Activated T-helper 1 cell treated with anti-CD3 and anti-CD28 coated beads, Interleukin-12 subunit alpha, Interleukin-12 subunit beta, Interleukin-2, Interleukin-4 antibody, amounts not matched to agents 30 ng/mL and 10 ng/mL and 1 ng/mL, durations not matched to agents 14 hours and 24 hours and 36 hours (primary cell): ENCODE measurements around the gene GUCY2D. TPM values are rescaled to one million over a fixed set of nuclear protein-coding genes. Genes with fewer than 3 reads are reported as not detected.

Experiments used
- DNase-seq: peaks from one replicate; pipeline ENCODE4 v3.0.0; 2021; ENCODE audit warnings: low spot score
- H3K27ac Mint-ChIP-seq: one replicate; pipeline ENCODE4 v1.8.0; 2021; ENCODE audit warnings: mild to moderate bottlenecking, mixed read lengths
- H3K27me3 Mint-ChIP-seq: one replicate; pipeline ENCODE4 v1.8.0; 2022; ENCODE audit warnings: mild to moderate bottlenecking, moderate library complexity, mixed read lengths; ENCODE audit not compliant: insufficient read depth
- H3K36me3 Mint-ChIP-seq: one replicate; pipeline ENCODE4 v1.8.0; 2021; ENCODE audit warnings: low read depth, mixed read lengths
- H3K4me1 Mint-ChIP-seq: one replicate; pipeline ENCODE4 v1.8.0; 2021; ENCODE audit warnings: low read depth, mixed read lengths
- H3K4me3 Mint-ChIP-seq: one replicate; pipeline ENCODE4 v1.8.0; 2021; ENCODE audit warnings: mild to moderate bottlenecking, moderate library complexity, mixed read lengths
- H3K9me3 Mint-ChIP-seq: one replicate; pipeline ENCODE4 v1.8.0; 2021; ENCODE audit warnings: mixed read lengths
- intact Hi-C: fragments of 100-400 bp; cut with micrococcal nuclease; formaldehyde crosslinking; loops from one replicate; pipeline ENCODE4 v1.15.1; 2024
- total RNA-seq: library from RNA; stranded (reverse); gene quantifications from 2 replicates; pipeline ENCODE4 v1.2.3, GENCODE V29; 2022

GUCY2D gene
- total RNA-seq, 1 donor from 2014 or later, result not detected

- H3K9me3 Mint-ChIP-seq, result no peaks in the 10 kb centered on the region
Observed at GRCh38 chr17:8002721-8003593, 542 bp downstream of the GUCY2D start.

GRCh38 chr17:8003594-8004181, 1.3 kb downstream of the GUCY2D start:
- Mint-ChIP-seq H3K9me3 (no peaks in the 10 kb centered on the region), H3K4me1 (peaks cover 7% of the 10 kb centered on the region), H3K36me3 (no peaks in the 10 kb centered on the region), H3K27ac (no peak overlapping the region), H3K4me3 (no peak overlapping the region), H3K27me3 (peaks cover 43% of the 10 kb centered on the region)
- DNase-seq, result no peak
- intact Hi-C loops, result no loop called here

More at GRCh38 chr17:8002721-8003593, 542 bp downstream of the GUCY2D start:
- no peak overlapping the region for H3K4me3 Mint-ChIP-seq
- intact Hi-C loops, result no loop called here
- peaks cover 7% of the 10 kb centered on the region for H3K4me1 Mint-ChIP-seq
- no peak for DNase-seq
- H3K27me3 Mint-ChIP-seq, result peaks cover 46% of the 10 kb centered on the region
- no peaks in the 10 kb centered on the region for H3K36me3 Mint-ChIP-seq
- H3K27ac Mint-ChIP-seq, result no peak overlapping the region

GRCh38 chr17:8004899-8005298, 2.5 kb downstream of the GUCY2D start:
- H3K36me3 Mint-ChIP-seq, result no peaks in the 10 kb centered on the region
- intact Hi-C loops, result no loop called here
- H3K9me3 Mint-ChIP-seq, result no peaks in the 10 kb centered on the region
- H3K4me1 Mint-ChIP-seq, result peaks cover 7% of the 10 kb centered on the region
- H3K27ac Mint-ChIP-seq, result no peak overlapping the region
- no peak overlapping the region for H3K4me3 Mint-ChIP-seq
- DNase-seq, result no peak
- H3K27me3 Mint-ChIP-seq, result peaks cover 38% of the 10 kb centered on the region

GRCh38 chr17:8005357-8005756, 2.9 kb downstream of the GUCY2D start:
- no peak overlapping the region for H3K27ac Mint-ChIP-seq
- intact Hi-C loops, result no loop called here
- no peak for DNase-seq
- no peaks in the 10 kb centered on the region for H3K36me3 Mint-ChIP-seq
- H3K9me3 Mint-ChIP-seq, result no peaks in the 10 kb centered on the region
- peaks cover 37% of the 10 kb centered on the region for H3K27me3 Mint-ChIP-seq
- H3K4me3 Mint-ChIP-seq, result no peak overlapping the region
- H3K4me1 Mint-ChIP-seq, result peaks cover 7% of the 10 kb centered on the region

- Mint-ChIP-seq H3K27ac (no peak overlapping the region), H3K27me3 (peaks cover 29% of the 10 kb centered on the region), H3K4me3 (no peak overlapping the region), H3K36me3 (no peaks in the 10 kb centered on the region), H3K9me3 (no peaks in the 10 kb centered on the region), H3K4me1 (peaks cover 7% of the 10 kb centered on the region)
- no peak for DNase-seq
- intact Hi-C loops, result no loop called here
Observed at GRCh38 chr17:8005967-8006730, 3.7 kb downstream of the GUCY2D start.

- Mint-ChIP-seq H3K36me3 (no peaks in the 10 kb centered on the region), H3K27ac (no peak overlapping the region), H3K27me3 (peaks cover 23% of the 10 kb centered on the region), H3K4me3 (no peak overlapping the region), H3K4me1 (peaks cover 3% of the 10 kb centered on the region), H3K9me3 (no peaks in the 10 kb centered on the region)
- intact Hi-C loops, result no loop called here
- no peak for DNase-seq
Observed at GRCh38 chr17:8006836-8007680, 4.6 kb downstream of the GUCY2D start.

GRCh38 chr17:8007836-8008235, 5.4 kb downstream of the GUCY2D start:
- DNase-seq, result no peak
- intact Hi-C loops, result no loop called here
- H3K27me3 Mint-ChIP-seq, result peaks cover 20% of the 10 kb centered on the region
- no peaks in the 10 kb centered on the region for H3K36me3 Mint-ChIP-seq
- no peaks in the 10 kb centered on the region for H3K9me3 Mint-ChIP-seq
- no peaks in the 10 kb centered on the region for H3K4me1 Mint-ChIP-seq
- H3K4me3 Mint-ChIP-seq, result no peak overlapping the region
- H3K27ac Mint-ChIP-seq, result no peak overlapping the region

GRCh38 chr17:8012045-8012580, 9.7 kb downstream of the GUCY2D start:
- H3K27me3 Mint-ChIP-seq, result peaks cover 20% of the 10 kb centered on the region
- no peaks in the 10 kb centered on the region for H3K36me3 Mint-ChIP-seq
- H3K4me3 Mint-ChIP-seq, result no peak overlapping the region
- DNase-seq, result no peak
- H3K27ac Mint-ChIP-seq, result no peak overlapping the region
- peaks cover 7% of the 10 kb centered on the region for H3K4me1 Mint-ChIP-seq
- intact Hi-C loops, result no loop called here
- H3K9me3 Mint-ChIP-seq, result no peaks in the 10 kb centered on the region

GRCh38 chr17:8012996-8013640, 10.7 kb downstream of the GUCY2D start:
- Mint-ChIP-seq H3K9me3 (no peaks in the 10 kb centered on the region), H3K27ac (no peak overlapping the region)

GRCh38 chr17:8013731-8014557, 11.5 kb downstream of the GUCY2D start:
- no peaks in the 10 kb centered on the region for H3K36me3 Mint-ChIP-seq
- DNase-seq, result no peak
- no peak overlapping the region for H3K4me3 Mint-ChIP-seq
- peaks cover 27% of the 10 kb centered on the region for H3K27me3 Mint-ChIP-seq
- intact Hi-C loops, result no loop called here
- peaks cover 7% of the 10 kb centered on the region for H3K4me1 Mint-ChIP-seq
- no peak overlapping the region for H3K27ac Mint-ChIP-seq
- no peaks in the 10 kb centered on the region for H3K9me3 Mint-ChIP-seq

More at GRCh38 chr17:8012996-8013640, 10.7 kb downstream of the GUCY2D start:
- intact Hi-C loops, result no loop called here
- peaks cover 23% of the 10 kb centered on the region for H3K27me3 Mint-ChIP-seq
- H3K4me3 Mint-ChIP-seq, result no peak overlapping the region
- peaks cover 7% of the 10 kb centered on the region for H3K4me1 Mint-ChIP-seq
- no peak for DNase-seq
- no peaks in the 10 kb centered on the region for H3K36me3 Mint-ChIP-seq

GRCh38 chr17:8014558-8014850, 12.1 kb downstream of the GUCY2D start:
- intact Hi-C loops, result no loop called here
- H3K36me3 Mint-ChIP-seq, result no peaks in the 10 kb centered on the region
- H3K4me1 Mint-ChIP-seq, result peaks cover 9% of the 10 kb centered on the region
- H3K9me3 Mint-ChIP-seq, result no peaks in the 10 kb centered on the region
- H3K27me3 Mint-ChIP-seq, result peaks cover 31% of the 10 kb centered on the region
- DNase-seq, result no peak
- H3K4me3 Mint-ChIP-seq, result no peak overlapping the region
- no peak overlapping the region for H3K27ac Mint-ChIP-seq
